Activated effector memory CD4-positive, alpha-beta T cell treated with Interleukin-2 at 50 U/mL for 16 hours (primary cell): ENCODE measurements around the gene ADAM8.

ENCODE experiments used
- DNase-seq: peaks from one replicate; pipeline ENCODE4 v3.0.0-alpha.2; 2020

The ADAM8 gene

DNA sequence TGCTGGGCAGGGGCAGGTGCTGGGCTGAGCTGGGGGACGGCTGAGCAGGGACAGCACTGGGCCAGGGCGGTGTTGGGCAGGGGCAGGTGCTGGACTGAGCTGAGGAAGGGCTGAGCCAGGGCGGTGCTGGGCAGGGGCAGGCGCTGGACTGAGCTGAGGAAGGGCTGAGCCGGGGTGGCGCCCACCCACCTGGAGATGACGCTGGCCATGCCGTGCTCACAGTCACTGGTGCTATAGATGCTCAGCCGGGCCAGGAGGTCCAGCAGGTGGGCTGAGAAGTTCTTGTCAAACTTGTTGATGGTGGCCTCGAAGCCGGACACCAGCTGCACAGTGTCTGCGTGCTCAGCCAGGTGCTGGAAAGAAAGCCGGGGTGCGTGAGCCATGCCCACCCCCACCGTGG lies 4.4 kb upstream of the ADAM8 start:
- no peak for DNase-seq

DNA sequence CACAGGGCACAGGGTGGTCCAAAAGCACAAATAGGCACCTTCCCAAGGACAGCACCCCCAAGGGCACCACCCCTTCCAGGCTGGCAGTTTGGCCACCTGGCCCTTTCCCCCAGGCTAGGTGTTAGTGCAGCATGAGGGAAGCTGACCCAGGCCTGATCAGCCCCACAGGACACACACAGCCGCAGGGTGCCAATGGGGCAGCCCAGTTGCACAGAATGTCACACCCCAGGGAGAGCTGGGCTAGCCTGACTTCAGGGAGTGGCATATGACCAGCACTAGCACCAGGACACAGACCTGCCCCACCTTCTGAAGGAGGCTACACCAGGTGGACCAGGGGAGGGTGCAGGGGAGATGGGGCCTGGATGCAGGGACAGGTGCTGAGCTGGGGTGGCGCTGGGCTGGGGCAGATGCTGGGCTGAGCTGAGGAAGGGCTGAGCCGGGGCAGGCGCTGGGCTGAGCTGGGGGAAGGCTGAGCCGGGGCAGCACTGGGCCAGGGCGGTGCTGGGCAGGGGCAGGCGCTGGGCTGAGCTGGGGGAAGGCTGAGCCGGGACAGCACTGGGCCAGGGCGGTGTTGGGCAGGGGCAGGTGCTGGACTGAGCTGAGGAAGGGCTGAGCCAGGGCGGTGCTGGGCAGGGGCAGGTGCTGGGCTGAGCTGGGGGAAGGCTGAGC lies 3.9 kb upstream of the ADAM8 start:
- DNase-seq: no peak

DNA sequence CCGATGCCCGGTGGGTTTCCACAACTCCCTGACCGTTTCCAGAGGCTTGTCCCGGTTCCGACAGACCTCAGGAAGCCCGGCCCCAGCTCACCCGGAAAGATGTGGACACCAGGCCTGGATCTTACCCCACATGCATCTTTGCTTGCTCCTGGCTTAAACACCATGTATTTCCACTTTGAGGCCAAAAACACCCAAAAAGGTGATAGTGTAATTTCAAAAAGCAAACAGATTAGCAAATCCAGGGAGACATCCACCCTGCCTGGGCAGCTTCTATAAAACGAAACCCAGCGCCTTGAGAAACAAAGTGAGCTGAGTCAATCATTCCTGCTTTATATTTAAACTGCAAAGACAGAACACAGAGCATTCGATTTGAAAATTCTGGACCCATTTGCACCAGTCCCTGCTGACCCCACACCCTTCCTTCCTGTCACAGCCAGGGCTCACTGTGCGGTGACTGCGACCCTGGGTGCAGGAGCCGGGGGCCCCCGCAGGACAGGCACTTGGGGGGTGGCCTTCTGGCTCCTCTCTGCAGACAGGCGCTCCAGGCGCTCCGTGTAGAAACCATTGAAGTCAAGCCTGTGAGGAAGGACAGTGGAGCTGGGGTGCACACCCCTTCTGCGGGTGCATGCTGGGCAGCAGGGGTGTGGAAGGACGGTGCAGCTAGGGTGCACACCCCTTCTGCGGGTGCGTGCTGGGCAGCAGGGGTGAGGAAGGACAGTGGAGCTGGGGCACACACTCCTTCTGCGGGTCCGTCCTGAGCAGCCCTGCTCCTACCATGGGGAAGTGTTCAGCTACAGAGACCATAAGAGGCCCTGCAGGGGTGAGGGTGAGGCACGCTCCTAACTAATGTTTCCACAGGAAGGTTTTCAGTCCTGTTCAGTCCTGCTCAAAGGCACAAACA lies 2.9 kb upstream of the ADAM8 start:
- DNase-seq: no peak

DNA sequence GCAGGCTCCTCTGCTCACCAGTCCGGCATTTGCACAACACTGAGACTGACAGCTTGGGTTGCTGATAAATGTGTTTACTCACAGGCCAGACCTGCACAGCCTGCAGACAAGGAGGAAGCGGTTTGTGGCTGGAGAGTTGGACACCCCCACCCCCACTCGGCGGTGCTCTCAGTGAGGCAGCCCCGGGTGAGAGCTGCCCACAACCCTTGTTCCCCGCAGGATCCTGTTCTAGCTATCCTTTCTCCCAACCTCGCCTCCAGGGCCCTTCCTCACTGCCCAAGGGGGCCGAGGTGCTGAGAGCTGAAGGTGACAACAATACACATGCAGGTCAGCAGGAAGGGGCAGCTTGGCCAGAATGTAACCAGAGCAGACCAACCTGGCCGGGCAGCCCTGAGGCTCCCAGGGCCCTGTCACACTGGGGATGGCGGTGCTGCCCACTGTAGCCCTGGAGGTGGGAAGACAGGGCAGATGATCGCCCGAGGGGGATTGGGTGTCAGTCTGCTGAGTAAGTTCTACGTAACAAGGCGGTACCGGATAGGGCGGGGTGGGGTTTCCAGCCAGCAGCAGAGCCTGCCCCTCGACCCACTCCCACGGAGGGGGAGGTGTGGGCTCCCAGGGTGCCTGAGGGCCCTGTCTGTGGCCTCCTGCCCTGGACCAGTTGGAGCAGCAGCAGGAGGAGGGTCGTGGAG lies 2.1 kb upstream of the ADAM8 start:
- peak; percentile 65 for DNase-seq

- DNase-seq: no peak
These were observed 1.4 kb upstream of the ADAM8 start for GRCh38 chr10:133277993-133278576.

GRCh38 chr10:133277277-133277992 lies 767 bp upstream of the ADAM8 start:
- no peak for DNase-seq

DNA sequence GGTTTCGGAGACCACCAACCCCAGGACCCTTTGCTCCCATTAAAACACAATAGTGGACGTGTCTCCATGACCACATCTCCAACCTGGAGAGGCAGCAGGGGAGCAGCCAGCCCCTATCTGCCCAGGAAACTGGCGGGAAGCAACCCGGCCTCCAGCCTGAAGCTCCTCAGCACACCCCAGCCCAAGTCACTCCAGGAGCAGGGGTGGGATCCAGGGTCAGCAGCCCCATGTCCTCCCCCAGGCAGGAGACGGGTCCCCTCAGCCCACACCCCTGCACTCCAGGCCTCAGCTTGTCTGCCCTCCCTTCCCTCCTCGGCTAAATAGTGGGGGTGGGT lies 601 bp downstream of the ADAM8 start:
- DNase-seq: no peak

- DNase-seq: peak; percentile 37
These were observed 980 bp downstream of the ADAM8 start for GRCh38 chr10:133275684-133276092.

GRCh38 chr10:133274751-133275683 lies 1.7 kb downstream of the ADAM8 start:
- peak; percentile 71 for DNase-seq

- no peak for DNase-seq
These were observed 3.0 kb downstream of the ADAM8 start for GRCh38 chr10:133273534-133274143.

- DNase-seq: no peak
These were observed 3.7 kb downstream of the ADAM8 start for GRCh38 chr10:133272964-133273420.

GRCh38 chr10:133272301-133272963 lies 4.2 kb downstream of the ADAM8 start:
- no peak for DNase-seq

DNA sequence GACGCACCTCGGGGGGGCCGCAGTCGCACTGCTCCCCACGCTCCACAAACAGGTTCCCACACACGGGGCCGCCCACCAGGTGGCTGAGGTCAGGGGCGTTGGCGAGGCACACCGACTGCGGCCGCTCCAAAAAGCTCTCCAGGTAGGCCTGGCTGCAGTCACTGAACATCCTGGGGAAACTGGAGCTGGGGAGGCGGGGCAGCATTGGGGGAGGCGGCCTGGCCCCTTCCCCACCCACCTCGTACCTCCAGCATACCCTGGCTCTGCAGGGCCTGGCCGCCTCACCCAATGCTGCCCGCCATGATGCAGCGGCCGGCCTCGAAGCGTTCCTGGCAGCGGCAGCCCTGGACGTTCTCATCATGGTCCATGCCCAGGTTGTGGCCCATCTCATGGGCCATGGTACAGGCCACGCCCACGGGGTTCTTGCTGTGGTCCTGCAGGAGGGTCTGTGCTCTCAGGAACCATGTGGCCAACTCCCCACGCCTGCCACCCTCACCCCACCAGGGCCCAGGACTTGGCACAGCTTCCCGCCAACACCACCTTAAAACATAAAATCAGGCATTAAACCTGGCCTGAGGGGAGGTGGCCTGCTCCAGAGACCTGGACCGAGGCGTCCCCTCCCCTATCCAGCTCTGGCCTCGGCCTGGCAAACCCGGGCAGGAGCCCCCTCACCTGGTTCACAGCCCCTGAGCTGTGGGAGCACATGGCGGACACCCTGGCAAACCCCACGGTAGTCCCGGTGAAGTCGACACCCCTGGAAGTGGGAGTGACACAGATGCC lies 5.0 kb downstream of the ADAM8 start:
- no peak for DNase-seq

GRCh38 chr10:133270773-133271297 lies 5.8 kb downstream of the ADAM8 start:
- no peak for DNase-seq

DNA sequence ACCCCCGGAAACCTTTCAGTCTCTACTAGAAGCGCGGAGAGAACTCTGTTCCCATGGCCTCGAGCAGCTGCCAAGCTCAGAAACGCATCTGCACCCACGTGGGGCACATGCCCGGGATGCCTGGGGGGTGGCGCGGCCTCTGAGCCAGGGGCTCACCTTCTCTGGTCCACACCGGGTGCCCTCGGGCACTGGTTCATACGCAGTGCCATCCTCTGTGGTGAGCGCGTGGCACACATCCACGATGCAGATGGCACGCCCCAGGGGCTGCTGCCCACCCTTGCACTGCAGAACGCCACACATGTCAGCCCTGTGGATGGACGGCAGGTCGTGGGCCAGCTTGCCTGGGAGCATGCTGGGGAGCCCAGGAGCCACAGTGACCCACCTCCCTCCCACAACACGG lies 6.5 kb downstream of the ADAM8 start:
- no peak for DNase-seq

DNA sequence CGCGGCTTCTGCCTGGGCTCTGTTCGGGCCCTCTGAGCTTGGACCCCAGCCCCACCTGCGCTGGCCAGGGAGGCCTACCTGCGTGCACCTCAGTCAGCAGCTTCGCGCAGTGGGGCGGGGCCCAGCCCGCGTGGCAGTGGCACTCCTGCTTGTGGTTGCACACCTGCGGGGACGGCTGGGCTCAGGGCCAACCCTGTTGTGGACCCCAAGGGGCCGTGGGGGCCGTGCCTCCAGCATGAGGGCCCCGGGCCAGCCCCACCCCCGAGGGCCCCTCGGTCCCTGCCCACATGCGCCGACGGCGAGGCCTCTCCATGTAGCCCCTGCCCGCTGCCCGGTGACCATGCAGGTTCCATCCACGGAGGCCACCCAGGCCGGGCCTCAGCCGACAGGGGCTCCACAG lies 7.3 kb downstream of the ADAM8 start:
- DNase-seq: no peak

DNA sequence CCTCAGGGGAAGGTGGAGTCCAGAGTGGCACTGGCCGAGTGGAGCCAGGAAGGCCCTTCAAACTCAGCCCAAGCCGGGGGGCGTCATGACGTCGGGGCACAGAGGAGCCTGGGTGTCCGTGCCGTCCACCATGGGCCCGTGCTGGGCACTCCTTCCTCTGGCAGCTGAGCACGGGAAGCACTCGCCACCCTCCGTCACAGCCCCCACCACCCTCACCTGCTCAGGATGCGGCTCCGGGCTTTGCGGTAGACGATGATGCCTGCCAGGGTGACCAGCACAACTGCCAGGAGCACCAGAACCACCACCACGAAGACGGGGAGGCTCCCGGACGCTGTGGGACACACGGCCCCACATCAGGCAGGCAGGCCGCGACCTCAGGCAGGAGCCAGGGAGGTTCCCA lies 8.1 kb downstream of the ADAM8 start:
- DNase-seq: no peak

DNA sequence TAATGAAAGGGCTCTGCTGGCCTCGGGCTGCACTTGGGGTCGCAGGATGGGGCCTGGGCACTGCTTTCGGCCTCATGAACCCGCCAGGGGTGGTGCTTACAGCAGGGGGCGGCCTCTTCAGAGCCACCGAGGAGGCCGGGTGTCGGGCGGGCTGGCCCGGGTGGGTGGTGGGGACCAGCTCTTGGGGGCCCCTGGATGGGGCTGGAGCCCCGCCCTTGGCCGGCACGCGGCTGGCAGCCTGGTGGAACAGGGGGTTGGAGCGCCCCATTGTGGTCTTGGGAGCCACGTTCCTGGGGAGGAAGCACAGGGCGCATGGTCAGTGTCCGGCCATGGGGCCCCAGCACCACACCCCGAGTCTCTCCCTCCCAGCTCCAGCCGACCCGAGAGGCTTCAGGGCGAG lies 8.8 kb downstream of the ADAM8 start:
- no peak for DNase-seq

GRCh38 chr10:133267293-133267692 lies 9.4 kb downstream of the ADAM8 start:
- DNase-seq: no peak
